Hypothalamus (tissue), 51 donors: ENCODE results near the gene KLHL33.

Experiments
- DNase-seq, 51 donors: peaks; one replicate each; lab custom pipeline; 2025; lab: John Stamatoyannopoulos, UW

KLHL33 gene

DNA sequence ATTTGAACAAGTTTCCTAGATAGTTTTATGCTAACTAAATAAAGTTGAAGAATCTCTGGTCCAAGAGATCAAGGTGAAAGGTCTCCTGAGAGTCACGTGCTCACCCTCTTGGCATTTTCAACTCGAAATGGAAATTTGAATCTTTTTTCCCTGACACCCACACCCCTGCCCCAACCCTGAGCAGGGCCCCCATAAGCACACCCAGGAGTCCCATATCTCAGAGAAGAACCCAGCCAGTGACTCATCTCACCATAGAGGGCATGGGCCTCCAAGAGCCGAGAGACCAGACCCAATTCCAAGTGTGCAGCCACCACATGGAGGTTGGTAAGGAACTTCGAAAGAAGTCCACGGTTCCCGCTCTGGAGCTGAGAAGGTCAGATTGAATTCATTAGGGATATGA lies 55.3 kb downstream of the KLHL33 start:
- no peak for DNase-seq

GRCh38 chr14:20379743-20380142 lies 56.2 kb downstream of the KLHL33 start:
- no peak for DNase-seq

DNA sequence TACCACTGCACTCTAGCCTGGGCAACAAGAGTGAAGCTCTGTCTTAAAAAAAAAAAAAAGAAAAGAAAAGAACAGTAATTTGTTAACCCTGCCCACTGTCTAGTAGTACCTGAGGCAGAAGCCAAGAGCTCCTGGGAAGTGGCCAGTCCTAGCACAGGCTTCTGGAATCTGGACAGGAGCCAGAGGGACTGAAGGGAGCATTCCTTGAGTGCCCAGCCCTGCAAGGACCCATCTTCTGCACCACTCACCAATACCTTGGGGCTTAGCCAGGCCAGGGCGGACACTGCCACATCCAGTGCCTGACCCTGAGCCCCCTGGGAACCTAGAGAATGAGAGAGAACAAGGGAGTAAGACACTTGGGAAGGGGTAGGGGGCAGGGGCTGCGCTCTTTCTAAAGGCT lies 58.8 kb downstream of the KLHL33 start:
- DNase-seq, result no peak

GRCh38 chr14:20376071-20376588 lies 59.8 kb downstream of the KLHL33 start:
- DNase-seq, result no peak
